Heart left ventricle (tissue), 13 donors: Measurements from ENCODE around the gene DNAJC3.
"Not testable (repeated sequence)": the region's sequence is repeated elsewhere in the genome, so short reads cannot be mapped to it uniquely, and the experiment has no call there.

Experiments
- CTCF ChIP-seq, 12 donors: fragments of 200-600 bp; sonication (generic) in 4 of 12; IDR thresholded peaks; one replicate each; pipeline versions ENCODE4 v1.5.0 to v1.8.0; 2018 to 2022; ENCODE audit warnings: antibody characterized with exemption in 12 of 12, mild to moderate bottlenecking in 5 of 12
- POLR2A ChIP-seq, 2 donors: fragments of 450-650 bp; IDR thresholded peaks; one replicate each; pipeline ENCODE4 v1.6.1; 2017; ENCODE audit warnings: antibody characterized with exemption in 2 of 2, mild to moderate bottlenecking in 2 of 2, moderate library complexity in 2 of 2
- donor health status: ischemic (EF 13 %, LVEDD 7.1; RV severe dilation, severe dysfunction).
- donor health status: DM: no; HTN: yes; CAD: no.
- donor health status: DM: no; HTN: no; CAD: no.
- donor health status: ischemic (EF 25% LVEDD 6.9; RV normal size, moderate dysfunction).
- donor health status: ischemic (EF 25% LVEDD 5.7; RV mildly dilated, moderate dysfunction).
- donor health status: ischemic (EF 35%, LVEDD 5.7; RV mildly dilated, moderate dysfunction).
- donor health status: nonischemic (EF 11% LVEDD 7.7; RV severe dilation, severe dysfunction).
- donor health status: DM: yes; HTN: yes; CAD: no.
- donor health status: PGD.
- donor health status: ischemic (EF 29% LVEDD 5.4; RV normal size, mild dysfunction).
- donor health status: nonischemic (EF 23%, LVEDD 6.1; RV moderate dilation, normal function).

DNA sequence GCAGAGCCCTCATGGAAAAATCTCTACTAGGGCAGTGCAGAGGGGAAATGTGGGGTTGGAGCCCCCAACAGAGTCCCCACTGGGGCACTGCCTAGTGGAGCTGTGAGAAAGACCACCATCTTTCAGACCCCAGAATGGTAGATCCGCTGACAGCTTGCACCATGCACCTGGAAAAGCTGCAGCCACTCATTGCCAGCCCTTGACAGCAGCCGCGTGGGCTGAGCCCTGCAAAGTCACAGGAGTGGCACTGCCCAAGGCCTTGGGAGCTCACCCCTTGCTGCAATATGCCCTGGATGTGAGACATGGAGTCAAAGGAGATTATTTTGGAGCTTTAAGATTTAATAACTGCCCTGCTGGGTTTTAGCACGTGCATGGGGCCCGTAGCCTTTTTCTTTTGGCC lies 8.0 kb downstream of the DNAJC3 start:
- not testable (repeated sequence) for TF ChIP-seq CTCF, POLR2A (IDR thresholded peaks at IDR 0.05)
